WTC11 (cell line): ENCODE measurements around the gene RNU1-3. TPM values are rescaled to one million over a fixed set of nuclear protein-coding genes. Genes with fewer than 3 reads are reported as not detected.
A peak's percentile ranks its signal among the peaks of the same experiment; 100 is the strongest.
"Not testable (repeated sequence)": the region's sequence is repeated elsewhere in the genome, so short reads cannot be mapped to it uniquely, and the experiment has no call there.

Experiments
- ATAC-seq: fragments of 200-7000 bp; cut with Tn5 transposase; 2 replicates; pipeline ENCODE4 v1.10.0; 2021; ENCODE audit warnings: mild to moderate bottlenecking, moderate library complexity
- CTCF ChIA-PET: fragments of 300-600 bp; sonication (Branson Sonifier 250); formaldehyde crosslinking; loops from one replicate; lab custom pipeline; 2021; ENCODE audit warnings: antibody characterized with exemption; lab: Charles Lee
- POLR2A ChIA-PET: fragments of 350-600 bp; sonication (Branson Sonifier 250); formaldehyde crosslinking; loops from one replicate; lab custom pipeline; 2021; ENCODE audit warnings: antibody characterized with exemption; lab: Charles Lee
- DNase-seq: peaks from one replicate; pipeline ENCODE4 v3.0.0; 2021; ENCODE audit warnings: low spot score
- H3K27ac Mint-ChIP-seq: 2 replicates; pipeline ENCODE4 v1.8.0; 2021; ENCODE audit warnings: mixed read lengths
- H3K27me3 Mint-ChIP-seq: 2 replicates; pipeline ENCODE4 v1.8.0; 2021; ENCODE audit warnings: low read depth, mild to moderate bottlenecking, moderate library complexity, mixed read lengths
- H3K36me3 Mint-ChIP-seq: 2 replicates; pipeline ENCODE4 v1.8.0; 2021; ENCODE audit warnings: mixed read lengths
- H3K4me1 Mint-ChIP-seq: 2 replicates; pipeline ENCODE4 v1.8.0; 2022; ENCODE audit warnings: mixed read lengths
- H3K4me3 Mint-ChIP-seq: 2 replicates; pipeline ENCODE4 v1.8.0; 2021; ENCODE audit warnings: mild to moderate bottlenecking, moderate library complexity, mixed read lengths
- H3K9me3 Mint-ChIP-seq: 2 replicates; pipeline ENCODE4 v1.8.0; 2021; ENCODE audit warnings: mixed read lengths
- ATF1 ChIP-seq: sonication (generic); formaldehyde crosslinking; IDR thresholded peaks from 2 replicates; pipeline ENCODE4 v1.8.1; 2023; ENCODE audit warnings: mild to moderate bottlenecking, moderate library complexity, missing genetic modification reagents
- CBFB ChIP-seq: sonication (generic); formaldehyde crosslinking; IDR thresholded peaks from 2 replicates; pipeline ENCODE4 v1.8.1; 2022; ENCODE audit warnings: mild to moderate bottlenecking, low read depth, missing genetic modification reagents
- CREB1 ChIP-seq: sonication (generic); formaldehyde crosslinking; IDR thresholded peaks from 2 replicates; pipeline ENCODE4 v1.8.0; 2023; ENCODE audit warnings: mild to moderate bottlenecking, missing genetic modification reagents
- ETV6 ChIP-seq: sonication (generic); formaldehyde crosslinking; IDR thresholded peaks from 2 replicates; pipeline ENCODE4 v1.8.1; 2022; ENCODE audit warnings: mild to moderate bottlenecking, missing genetic modification reagents
- GTF2I ChIP-seq: fragments of 250-450 bp; sonication (Bioruptor Pico); conservative IDR thresholded peaks from 2 replicates; pipeline ENCODE4 v1.4.0; 2021; ENCODE audit warnings: mild to moderate bottlenecking
- HMGA2 ChIP-seq: fragments of 250-450 bp; sonication (Bioruptor Pico); IDR thresholded peaks from 2 replicates; pipeline ENCODE4 v1.4.0; 2021; ENCODE audit warnings: mild to moderate bottlenecking, moderate library complexity
- JAZF1 ChIP-seq: fragments of 250-450 bp; sonication (Bioruptor Pico); IDR thresholded peaks from 2 replicates; pipeline ENCODE4 v1.9.0; 2021; ENCODE audit warnings: moderate library complexity, mild to moderate bottlenecking, inconsistent platforms
- KAT7 ChIP-seq: sonication (generic); formaldehyde crosslinking; IDR thresholded peaks from 2 replicates; pipeline ENCODE4 v1.8.1; 2023; ENCODE audit warnings: missing genetic modification reagents, mild to moderate bottlenecking, borderline replicate concordance
- MAX ChIP-seq: sonication (generic); formaldehyde crosslinking; IDR thresholded peaks from 2 replicates; pipeline ENCODE4 v1.8.0; 2022; ENCODE audit warnings: mild to moderate bottlenecking, missing genetic modification reagents
- NFATC4 ChIP-seq: fragments of 250-450 bp; sonication (Bioruptor Pico); IDR thresholded peaks from 2 replicates; pipeline ENCODE4 v1.9.0; 2021; ENCODE audit warnings: mild to moderate bottlenecking
- PRRX2 ChIP-seq: fragments of 250-450 bp; sonication (Bioruptor Pico); IDR thresholded peaks from 2 replicates; pipeline ENCODE4 v1.8.0; 2021; ENCODE audit warnings: mild to moderate bottlenecking
- SMAD3 ChIP-seq: sonication (generic); formaldehyde crosslinking; IDR thresholded peaks from 2 replicates; pipeline ENCODE4 v1.8.0; 2022; ENCODE audit warnings: missing genetic modification reagents, mild to moderate bottlenecking, borderline replicate concordance
- TEAD1 ChIP-seq: sonication (generic); formaldehyde crosslinking; IDR thresholded peaks from 2 replicates; pipeline ENCODE4 v1.8.0; 2022; ENCODE audit warnings: mild to moderate bottlenecking, missing genetic modification reagents
- USF1 ChIP-seq: sonication (generic); formaldehyde crosslinking; IDR thresholded peaks from 2 replicates; pipeline ENCODE4 v1.8.0; 2022; ENCODE audit warnings: mild to moderate bottlenecking, missing genetic modification reagents
- ZNF423 ChIP-seq: fragments of 250-450 bp; sonication (Bioruptor Pico); IDR thresholded peaks from 2 replicates; pipeline ENCODE4 v2.1.2; 2022; ENCODE audit warnings: mild to moderate bottlenecking, moderate library complexity
- total RNA-seq: library from RNA; stranded (reverse); gene quantifications from 3 replicates; pipeline ENCODE4 v1.2.3, GENCODE V29; 2021

The RNU1-3 gene
- total RNA-seq, 1 experiment from 2014 or later: 1,197 TPM

GRCh38 chr1:16677552-16678431 is 11.0 kb upstream of the RNU1-3 start (continued):
- TF ChIP-seq GTF2I (CRISPR knock-in tag) (no peak), ATF1 (CRISPR knock-in tag) (no peak), CBFB (CRISPR knock-in tag) (no peak), ZNF423 (CRISPR knock-in tag) (no peak), TEAD1 (no peak), NFATC4 (no peak), ETV6 (0 out of 2 replicates have a peak, but pooled peaks have one; percentile 42), USF1 (CRISPR knock-in tag) (peak; percentile 20; the same call in 1 of the 2 replicates), KAT7 (CRISPR knock-in tag) (no peak), CREB1 (CRISPR knock-in tag) (no peak), JAZF1 (CRISPR knock-in tag) (no peak), SMAD3 (CRISPR knock-in tag) (no peak), HMGA2 (CRISPR knock-in tag) (no peak), MAX (CRISPR knock-in tag) (peak; percentile 26; the same call in 1 of the 2 replicates), PRRX2 (CRISPR knock-in tag) (no peak)

- peak; percentile 49 for DNase-seq
- H3K36me3 Mint-ChIP-seq, H3K27me3 Mint-ChIP-seq, CTCF ChIA-PET, H3K4me3 Mint-ChIP-seq, POLR2A ChIA-PET, ATAC-seq, H3K9me3 Mint-ChIP-seq: not testable (repeated sequence)
- H3K4me1 Mint-ChIP-seq: peaks cover 38% of the 10 kb centered on the region
- H3K27ac Mint-ChIP-seq: peak overlapping the region; percentile 79
These were observed 10.1 kb upstream of the RNU1-3 start for GRCh38 chr1:16676661-16677523.

GRCh38 chr1:16675118-16675510 is 8.4 kb upstream of the RNU1-3 start:
- H3K27ac Mint-ChIP-seq, CTCF ChIA-PET, H3K36me3 Mint-ChIP-seq, H3K4me3 Mint-ChIP-seq, POLR2A ChIA-PET, ATAC-seq, DNase-seq, H3K27me3 Mint-ChIP-seq, H3K9me3 Mint-ChIP-seq: not testable (repeated sequence)
- H3K4me1 Mint-ChIP-seq: peaks cover 36% of the 10 kb centered on the region

GRCh38 chr1:16673976-16674375 is 7.2 kb upstream of the RNU1-3 start:
- DNase-seq, CTCF ChIA-PET, H3K36me3 Mint-ChIP-seq, H3K4me3 Mint-ChIP-seq, ATAC-seq, POLR2A ChIA-PET, H3K27ac Mint-ChIP-seq, H3K27me3 Mint-ChIP-seq, H3K9me3 Mint-ChIP-seq: not testable (repeated sequence)
- peaks cover 26% of the 10 kb centered on the region for H3K4me1 Mint-ChIP-seq

GRCh38 chr1:16665836-16666235 is 912 bp downstream of the RNU1-3 start:
- H3K9me3 Mint-ChIP-seq, H3K4me1 Mint-ChIP-seq, POLR2A ChIA-PET, CTCF ChIA-PET, DNase-seq, H3K27me3 Mint-ChIP-seq, H3K36me3 Mint-ChIP-seq, H3K4me3 Mint-ChIP-seq, H3K27ac Mint-ChIP-seq, ATAC-seq: not testable (repeated sequence)

GRCh38 chr1:16658234-16658633 is 8.5 kb downstream of the RNU1-3 start:
- POLR2A ChIA-PET, H3K36me3 Mint-ChIP-seq, H3K4me3 Mint-ChIP-seq, CTCF ChIA-PET, H3K4me1 Mint-ChIP-seq, H3K27ac Mint-ChIP-seq, DNase-seq, H3K9me3 Mint-ChIP-seq, H3K27me3 Mint-ChIP-seq, ATAC-seq: not testable (repeated sequence)

GRCh38 chr1:16656981-16657683 is 9.6 kb downstream of the RNU1-3 start:
- H3K27ac Mint-ChIP-seq, H3K9me3 Mint-ChIP-seq, CTCF ChIA-PET, H3K36me3 Mint-ChIP-seq, H3K4me1 Mint-ChIP-seq, POLR2A ChIA-PET, H3K4me3 Mint-ChIP-seq, H3K27me3 Mint-ChIP-seq, DNase-seq: not testable (repeated sequence)
- ATAC-seq: peak; percentile 59

- POLR2A ChIA-PET, H3K27me3 Mint-ChIP-seq, H3K27ac Mint-ChIP-seq, H3K4me3 Mint-ChIP-seq, CTCF ChIA-PET, H3K4me1 Mint-ChIP-seq, DNase-seq, H3K36me3 Mint-ChIP-seq, H3K9me3 Mint-ChIP-seq: not testable (repeated sequence)
- peak; percentile 95 for ATAC-seq
These were observed 10.2 kb downstream of the RNU1-3 start for GRCh38 chr1:16656574-16656973.
